Measurements from ENCODE around the gene EWSR1.

EWSR1 gene

GRCh38 chr22:29302681-29303465, 34.8 kb downstream of the EWSR1 start:
- no peak for DNase-seq (ENCODE audit: low read depth in 2 of 3, low spot score in 2 of 3)

- DNase-seq (ENCODE audit: low read depth in 2 of 3, low spot score in 2 of 3), result no peak
These were observed 37.7 kb downstream of the EWSR1 start for GRCh38 chr22:29305836-29306174.

- DNase-seq (ENCODE audit: low read depth in 2 of 3, low spot score in 2 of 3), result no peak
These were observed 38.2 kb downstream of the EWSR1 start, which contains the start of gene GAS2L1 for GRCh38 chr22:29306175-29306834. Gene GAS2L1 (plus strand): TSS chr22:29306650. CDS start chr22:29308106, 1,456 bp downstream.

- DNase-seq (ENCODE audit: low read depth in 2 of 3, low spot score in 2 of 3), result no peak
These were observed 38.9 kb downstream of the EWSR1 start for GRCh38 chr22:29306835-29307595.

- no peak for DNase-seq (ENCODE audit: low read depth in 2 of 3, low spot score in 2 of 3)
These were observed 39.6 kb downstream of the EWSR1 start for GRCh38 chr22:29307596-29308147.

GRCh38 chr22:29308148-29308790, 40.2 kb downstream of the EWSR1 start:
- no peak for DNase-seq (ENCODE audit: low read depth in 2 of 3, low spot score in 2 of 3)

- DNase-seq (ENCODE audit: low read depth in 2 of 3, low spot score in 2 of 3), result no peak
These were observed 40.8 kb downstream of the EWSR1 start for GRCh38 chr22:29308791-29309262.

GRCh38 chr22:29309332-29310064, 41.4 kb downstream of the EWSR1 start:
- DNase-seq (ENCODE audit: low read depth in 2 of 3, low spot score in 2 of 3), result no peak

- DNase-seq (ENCODE audit: low read depth in 2 of 3, low spot score in 2 of 3), result no peak
These were observed 42.2 kb downstream of the EWSR1 start for GRCh38 chr22:29310065-29310862.

GRCh38 chr22:29310863-29311339, 42.8 kb downstream of the EWSR1 start:
- DNase-seq (ENCODE audit: low read depth in 2 of 3, low spot score in 2 of 3), result peak in 1 of 3 experiments; percentile 67

GRCh38 chr22:29311464-29312217, 43.6 kb downstream of the EWSR1 start:
- DNase-seq (ENCODE audit: low read depth in 2 of 3, low spot score in 2 of 3), result no peak

GRCh38 chr22:29312218-29313125, 44.4 kb downstream of the EWSR1 start:
- DNase-seq (ENCODE audit: low read depth in 2 of 3, low spot score in 2 of 3), result no peak

GRCh38 chr22:29313126-29313575, 45.1 kb downstream of the EWSR1 start:
- DNase-seq (ENCODE audit: low read depth in 2 of 3, low spot score in 2 of 3), result no peak

- no peak for DNase-seq (ENCODE audit: low read depth in 2 of 3, low spot score in 2 of 3)
These were observed 45.8 kb downstream of the EWSR1 start for GRCh38 chr22:29313576-29314466.

- DNase-seq (ENCODE audit: low read depth in 2 of 3, low spot score in 2 of 3), result no peak
These were observed 46.6 kb downstream of the EWSR1 start for GRCh38 chr22:29314537-29315285.

Measured in activated CD8-positive, alpha-beta memory T cell treated with anti-CD3 and anti-CD28 coated beads for 48 hours (primary cell).